Keratinocyte (primary cell): ENCODE measurements around the gene SH3PXD2A. TPM values are rescaled to one million over a fixed set of nuclear protein-coding genes. Genes with fewer than 3 reads are reported as not detected.

Source experiments
- DNase-seq: peaks from one replicate; pipeline ENCODE4 v3.0.0-alpha.2; 2011; ENCODE audit warnings: low read depth, missing footprints, low spot score
- FAIRE-seq: peaks from 2 replicates; lab custom pipeline; 2011; peaks lifted over from hg19 to GRCh38; lab: Jason Lieb, UNC
- H2AFZ ChIP-seq: 2 replicates; pipeline ENCODE4 v1.6.0; 2012; ENCODE audit warnings: low read length, control low read depth, inconsistent platforms; ENCODE audit not compliant: control insufficient read depth
- H3K27ac ChIP-seq: 2 replicates; pipeline ENCODE4 v1.5.1; 2011; ENCODE audit warnings: low read length; ENCODE audit not compliant: control insufficient read depth, insufficient read depth
- H3K27me3 ChIP-seq: 3 replicates; pipeline ENCODE4 v1.6.0; 2011; ENCODE audit warnings: low read length; ENCODE audit not compliant: control insufficient read depth, insufficient read depth; ENCODE audit errors: extremely low read depth
- H3K36me3 ChIP-seq, 2 experiments: 2 replicates in 1 of 2; 3 replicates in 1 of 2; pipeline ENCODE4 v1.5.1; 2011; ENCODE audit warnings: low read length in 2 of 2, mild to moderate bottlenecking in 1 of 2; ENCODE audit not compliant: control insufficient read depth in 2 of 2, insufficient read depth in 2 of 2; ENCODE audit errors: extremely low read depth in 1 of 2
- H3K4me1 ChIP-seq: 3 replicates; pipeline ENCODE4 v1.5.1; 2011; ENCODE audit warnings: low read length; ENCODE audit not compliant: control insufficient read depth, insufficient read depth; ENCODE audit errors: extremely low read depth
- H3K4me2 ChIP-seq: 3 replicates; pipeline ENCODE4 v1.6.0; 2011; ENCODE audit warnings: low read depth, low read length; ENCODE audit not compliant: control insufficient read depth, insufficient read depth; ENCODE audit errors: extremely low read depth
- H3K4me3 ChIP-seq, 3 experiments: fragments of 200-600 bp in 1 of 3; sonication (generic) in 1 of 3; 2 replicates in 2 of 3; 3 replicates in 1 of 3; pipeline ENCODE4 v1.5.1; 2011 to 2016; ENCODE audit warnings: low read length in 3 of 3, mild to moderate bottlenecking in 3 of 3, control low read depth in 2 of 3, inconsistent platforms in 1 of 3, low read depth in 1 of 3, mixed read lengths in 1 of 3, mixed run types in 1 of 3, moderate library complexity in 1 of 3; ENCODE audit not compliant: control insufficient read depth in 2 of 3, insufficient read depth in 2 of 3; ENCODE audit errors: extremely low read depth in 1 of 3
- H3K79me2 ChIP-seq: 2 replicates; pipeline ENCODE4 v1.6.0; 2012; ENCODE audit warnings: low read length; ENCODE audit not compliant: control insufficient read depth, insufficient read depth
- H3K9ac ChIP-seq: 3 replicates; pipeline ENCODE4 v1.6.0; 2011; ENCODE audit warnings: low read length; ENCODE audit not compliant: control insufficient read depth, insufficient read depth; ENCODE audit errors: extremely low read depth
- H3K9me1 ChIP-seq: 3 replicates; pipeline ENCODE4 v1.6.0; 2011; ENCODE audit warnings: low read length; ENCODE audit not compliant: control insufficient read depth, insufficient read depth; ENCODE audit errors: extremely low read depth
- H3K9me3 ChIP-seq: 2 replicates; pipeline ENCODE4 v1.5.1; 2012; ENCODE audit warnings: low read depth, low read length; ENCODE audit not compliant: control insufficient read depth
- H4K20me1 ChIP-seq: 3 replicates; pipeline ENCODE4 v1.6.0; 2011; ENCODE audit warnings: low read length; ENCODE audit not compliant: control insufficient read depth, insufficient read depth; ENCODE audit errors: extremely low read depth
- CTCF ChIP-seq, 3 experiments: IDR thresholded peaks in 1 of 3; conservative IDR thresholded peaks in 1 of 3; optimal IDR thresholded peaks in 1 of 3; 2 replicates in 2 of 3; 3 replicates in 1 of 3; pipeline versions ENCODE3 to v1.5.1; 2011; ENCODE audit warnings: low read length in 3 of 3, mild to moderate bottlenecking in 3 of 3, moderate library complexity in 2 of 3, control low read depth in 1 of 3, inconsistent platforms in 1 of 3; ENCODE audit not compliant: insufficient read depth in 2 of 3; ENCODE audit errors: extremely low read depth in 1 of 3
- EZH2 ChIP-seq: IDR thresholded peaks from one replicate; pipeline ENCODE4 v1.6.1; 2012; ENCODE audit warnings: inconsistent platforms, mild to moderate bottlenecking, low read length, moderate library complexity
- dilution Hi-C: fragments of 300-500 bp; cut with MboI; formaldehyde crosslinking; loops from one replicate; pipeline ENCODE4 v1.7.0; 2020; ENCODE audit warnings: low sequenced_read_pairs; ENCODE audit not compliant: extremely low pct_ligation_motif_present
- polyA plus RNA-seq, 5 experiments: library from polyadenylated mRNA; depleted of rRNA in 3 of 5; stranded (reverse) in 3 of 5; stranded (forward) in 1 of 5; unstranded in 1 of 5; fragments of >200 nt; gene quantifications; 1 replicate in 1 of 5; 2 replicates in 3 of 5; 3 replicates in 1 of 5; pipeline versions ENCODE4 v1.2.1 to v1.2.3, GENCODE V29; 2011 to 2012; ENCODE audit warnings: missing spikeins in 2 of 5, low read depth in 1 of 5, low replicate concordance in 1 of 5

SH3PXD2A gene
- polyA plus RNA-seq, 1 donor (not counting 4 experiments of a cell fraction or from before 2014, with no cell fraction given), result 33.9 TPM

DNA sequence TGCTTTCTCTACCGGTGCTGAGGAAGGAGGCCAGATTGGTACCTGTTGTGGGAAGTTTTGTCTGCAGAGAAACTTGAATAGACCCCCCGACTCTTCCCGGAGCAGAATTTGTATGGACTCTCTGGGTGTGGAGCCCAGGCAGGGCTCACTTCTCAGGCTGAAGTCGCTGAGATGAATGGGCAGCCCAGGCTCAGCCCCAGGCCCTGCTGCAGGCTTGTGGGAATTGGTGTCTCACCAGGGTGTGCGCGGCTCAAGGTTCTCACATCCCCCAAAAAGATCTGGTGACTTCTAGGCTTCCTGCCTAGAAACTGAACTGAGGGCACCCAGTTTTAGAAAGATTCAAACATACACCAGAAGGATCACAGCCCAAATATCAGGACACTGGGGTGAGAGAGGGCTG, 258.4 kb downstream of the SH3PXD2A start:
- Histone ChIP-seq H3K36me3 (peaks cover 26 to 31% of the 10 kb centered on the region in 2 experiments), H2AFZ (no peak overlapping the region), H3K27me3 (no peaks in the 10 kb centered on the region), H4K20me1 (peaks cover 8% of the 10 kb centered on the region), H3K4me2 (no peak overlapping the region), H3K9me1 (no peaks in the 10 kb centered on the region), H3K9me3 (no peaks in the 10 kb centered on the region), H3K79me2 (no peaks in the 10 kb centered on the region), H3K27ac (no peak overlapping the region), H3K9ac (no peak overlapping the region), H3K4me3 (no peak overlapping the region), H3K4me1 (no peaks in the 10 kb centered on the region)
- DNase-seq, result no peak
- TF ChIP-seq EZH2, result no peak
- no peak for TF ChIP-seq CTCF (optimal IDR thresholded peaks at IDR 0.05 in 1 of 3, IDR thresholded peaks at IDR 0.05 in 1 of 3, conservative IDR thresholded peaks at IDR 0.05 in 1 of 3; ENCODE audit: extremely low read depth in 1 of 3, insufficient read depth in 2 of 3, low read length in 3 of 3)
- no peak for FAIRE-seq
- dilution Hi-C loops, result no loop called here

GRCh38 chr10:103595933-103596726, 259.2 kb downstream of the SH3PXD2A start:
- no peak for FAIRE-seq
- H3K36me3 ChIP-seq, result peaks cover 19 to 22% of the 10 kb centered on the region in 2 experiments
- H3K9ac ChIP-seq, result no peak overlapping the region

More at GRCh38 chr10:103595933-103596726, 259.2 kb downstream of the SH3PXD2A start:
- TF ChIP-seq CTCF (optimal IDR thresholded peaks at IDR 0.05 in 1 of 3, IDR thresholded peaks at IDR 0.05 in 1 of 3, conservative IDR thresholded peaks at IDR 0.05 in 1 of 3; ENCODE audit: extremely low read depth in 1 of 3, insufficient read depth in 2 of 3, low read length in 3 of 3), result no peak
- no peak for TF ChIP-seq EZH2
- Histone ChIP-seq H3K9me3 (no peaks in the 10 kb centered on the region), H3K27me3 (no peaks in the 10 kb centered on the region), H3K9me1 (no peaks in the 10 kb centered on the region), H3K4me2 (no peak overlapping the region), H2AFZ (no peak overlapping the region), H3K79me2 (no peaks in the 10 kb centered on the region), H3K4me1 (no peaks in the 10 kb centered on the region), H3K27ac (no peak overlapping the region), H3K4me3 (no peak overlapping the region), H4K20me1 (peaks cover 8% of the 10 kb centered on the region)
- dilution Hi-C loops, result no loop called here
- DNase-seq, result no peak
